ENCODE measurements around the gene TNNI2.

DNA sequence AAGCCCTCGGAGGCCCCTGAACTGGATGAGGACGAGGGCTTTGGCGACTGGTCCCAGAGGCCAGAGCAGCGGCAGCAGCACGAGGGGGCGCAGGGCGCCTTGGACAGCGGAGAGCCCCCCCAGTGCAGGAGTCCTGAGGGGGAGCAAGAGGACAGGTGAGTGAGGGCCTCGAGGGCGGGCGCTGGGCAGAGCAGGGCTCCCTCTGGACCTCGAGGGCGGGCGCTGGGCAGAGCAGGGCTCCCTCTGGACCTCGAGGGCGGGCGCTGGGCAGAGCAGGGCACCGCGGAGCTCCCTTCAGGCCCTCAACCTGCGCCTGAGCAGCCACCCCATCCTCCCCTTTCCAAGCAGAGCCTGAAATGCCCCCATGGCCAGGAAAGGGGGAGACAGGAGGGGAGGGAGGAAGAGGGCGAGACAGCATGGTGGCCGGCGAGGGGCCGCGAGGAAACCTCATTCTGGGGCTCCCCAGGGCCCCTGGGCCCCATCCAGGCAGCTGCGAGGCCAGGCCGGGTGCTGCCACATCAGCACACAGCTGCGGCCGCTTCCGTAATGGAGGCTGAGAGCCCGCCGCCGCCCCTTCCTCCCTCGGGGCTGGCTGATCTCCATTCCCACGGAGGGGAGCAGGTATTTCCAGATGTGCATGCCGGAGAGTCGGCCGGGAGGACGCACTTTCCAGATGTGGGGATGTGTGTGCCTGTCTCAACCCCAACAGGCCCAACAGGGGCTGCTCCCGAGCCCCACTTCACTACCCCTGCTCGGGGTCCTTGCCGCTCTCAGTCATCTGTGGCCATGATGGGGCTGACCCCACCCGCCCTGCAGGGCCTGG, 42.9 kb downstream of the TNNI2 start:
- TF ChIP-seq, protein P1, sequence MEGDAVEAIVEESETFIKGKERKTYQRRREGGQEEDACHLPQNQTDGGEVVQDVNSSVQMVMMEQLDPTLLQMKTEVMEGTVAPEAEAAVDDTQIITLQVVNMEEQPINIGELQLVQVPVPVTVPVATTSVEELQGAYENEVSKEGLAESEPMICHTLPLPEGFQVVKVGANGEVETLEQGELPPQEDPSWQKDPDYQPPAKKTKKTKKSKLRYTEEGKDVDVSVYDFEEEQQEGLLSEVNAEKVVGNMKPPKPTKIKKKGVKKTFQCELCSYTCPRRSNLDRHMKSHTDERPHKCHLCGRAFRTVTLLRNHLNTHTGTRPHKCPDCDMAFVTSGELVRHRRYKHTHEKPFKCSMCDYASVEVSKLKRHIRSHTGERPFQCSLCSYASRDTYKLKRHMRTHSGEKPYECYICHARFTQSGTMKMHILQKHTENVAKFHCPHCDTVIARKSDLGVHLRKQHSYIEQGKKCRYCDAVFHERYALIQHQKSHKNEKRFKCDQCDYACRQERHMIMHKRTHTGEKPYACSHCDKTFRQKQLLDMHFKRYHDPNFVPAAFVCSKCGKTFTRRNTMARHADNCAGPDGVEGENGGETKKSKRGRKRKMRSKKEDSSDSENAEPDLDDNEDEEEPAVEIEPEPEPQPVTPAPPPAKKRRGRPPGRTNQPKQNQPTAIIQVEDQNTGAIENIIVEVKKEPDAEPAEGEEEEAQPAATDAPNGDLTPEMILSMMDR (optimal IDR thresholded peaks at IDR 0.05 in 1 of 3, IDR thresholded peaks at IDR 0.05 in 1 of 3, conservative IDR thresholded peaks at IDR 0.05 in 1 of 3; ENCODE audit: extremely low read depth in 1 of 3, insufficient read depth in 2 of 3, low read length in 3 of 3), result no peak
- TF ChIP-seq EZH2 (IDR thresholded peaks at IDR 0.05; ENCODE audit: low read length), result no peak
